Fibroblast of lung (primary cell): ENCODE data around the gene RNF5. TPM values are rescaled to one million over a fixed set of nuclear protein-coding genes. Genes with fewer than 3 reads are reported as not detected.
A peak's percentile ranks its signal among the peaks of the same experiment; 100 is the strongest.

Source experiments
- DNase-seq, 2 donors: peaks; one replicate each; pipeline versions ENCODE4 v3.0.0 to v3.0.0-alpha.2; 2010; ENCODE audit warnings: low read depth in 2 of 2
- H2AFZ ChIP-seq: 2 replicates; pipeline ENCODE4 v1.5.1; 2012; ENCODE audit warnings: low read length, control low read depth, inconsistent platforms
- H3K27ac ChIP-seq: 2 replicates; pipeline ENCODE4 v1.5.1; 2011; ENCODE audit warnings: low read length, control low read depth; ENCODE audit not compliant: insufficient read depth
- H3K27me3 ChIP-seq: 2 replicates; pipeline ENCODE4 v1.5.1; 2011; ENCODE audit warnings: mild to moderate bottlenecking, low read length; ENCODE audit not compliant: control insufficient read depth, insufficient read depth
- H3K36me3 ChIP-seq: 2 replicates; pipeline ENCODE4 v1.5.1; 2011; ENCODE audit warnings: low read length; ENCODE audit not compliant: control insufficient read depth, insufficient read depth
- H3K4me1 ChIP-seq: 2 replicates; pipeline ENCODE4 v1.5.1; 2011; ENCODE audit warnings: low read length; ENCODE audit not compliant: control insufficient read depth, insufficient read depth; ENCODE audit errors: extremely low read depth
- H3K4me2 ChIP-seq: 2 replicates; pipeline ENCODE4 v1.5.1; 2011; ENCODE audit warnings: low read length, control low read depth; ENCODE audit not compliant: insufficient read depth; ENCODE audit errors: extremely low read depth
- H3K4me3 ChIP-seq, 4 experiments: fragments of 200-600 bp in 1 of 4; sonication (generic) in 1 of 4; replicated peaks in 1 of 4; 2 replicates each; pipeline ENCODE4 v1.5.1; 2011 to 2016; ENCODE audit warnings: low read length in 4 of 4, low read depth in 3 of 4, mild to moderate bottlenecking in 3 of 4, control low read depth in 2 of 4, inconsistent platforms in 1 of 4, mixed read lengths in 1 of 4; ENCODE audit not compliant: insufficient read depth in 1 of 4; ENCODE audit errors: control extremely low read depth in 1 of 4
- H3K79me2 ChIP-seq: 2 replicates; pipeline ENCODE4 v1.5.1; 2012; ENCODE audit warnings: mild to moderate bottlenecking, low read length, inconsistent platforms; ENCODE audit not compliant: control insufficient read depth, insufficient read depth
- H3K9ac ChIP-seq: 2 replicates; pipeline ENCODE4 v1.5.1; 2011; ENCODE audit warnings: mild to moderate bottlenecking, low read length, control low read depth; ENCODE audit not compliant: insufficient read depth
- H3K9me3 ChIP-seq: 2 replicates; pipeline ENCODE4 v1.5.1; 2012; ENCODE audit warnings: low read depth, low read length; ENCODE audit not compliant: control insufficient read depth, insufficient read depth
- H4K20me1 ChIP-seq: 2 replicates; pipeline ENCODE4 v1.5.1; 2011; ENCODE audit warnings: low read length; ENCODE audit not compliant: control insufficient read depth, insufficient read depth; ENCODE audit errors: extremely low read depth
- CTCF ChIP-seq, 2 donors: IDR thresholded peaks in 1 of 2; conservative IDR thresholded peaks in 1 of 2; 1 replicate in 1 of 2; 2 replicates in 1 of 2; pipeline ENCODE4 v1.5.1; 2011 to 2012; ENCODE audit warnings: low read length in 2 of 2, control low read depth in 1 of 2, inconsistent platforms in 1 of 2, low read depth in 1 of 2, mild to moderate bottlenecking in 1 of 2
- EZH2 ChIP-seq: IDR thresholded peaks from 2 replicates; pipeline ENCODE4 v1.5.1; 2012; ENCODE audit warnings: low read length, control low read depth, mild to moderate bottlenecking; ENCODE audit errors: missing control alignments
- polyA plus RNA-seq, 2 donors: library from polyadenylated mRNA; depleted of rRNA in 1 of 2; stranded (reverse) in 1 of 2; unstranded in 1 of 2; fragments of >200 nt; gene quantifications; 2 replicates each; pipeline ENCODE4 v1.2.1, GENCODE V29; 2011 to 2012; ENCODE audit warnings: missing spikeins in 1 of 2
- total RNA-seq: library from RNA; depleted of rRNA; stranded (reverse); fragments of >200 nt; gene quantifications from 2 replicates; pipeline ENCODE4 v1.2.1, GENCODE V29; 2014

RNF5 gene
- total and polyA plus RNA-seq, 2 donors (not counting 1 experiment from before 2014, with no cell fraction given): 23.9 to 63.4 TPM

DNA sequence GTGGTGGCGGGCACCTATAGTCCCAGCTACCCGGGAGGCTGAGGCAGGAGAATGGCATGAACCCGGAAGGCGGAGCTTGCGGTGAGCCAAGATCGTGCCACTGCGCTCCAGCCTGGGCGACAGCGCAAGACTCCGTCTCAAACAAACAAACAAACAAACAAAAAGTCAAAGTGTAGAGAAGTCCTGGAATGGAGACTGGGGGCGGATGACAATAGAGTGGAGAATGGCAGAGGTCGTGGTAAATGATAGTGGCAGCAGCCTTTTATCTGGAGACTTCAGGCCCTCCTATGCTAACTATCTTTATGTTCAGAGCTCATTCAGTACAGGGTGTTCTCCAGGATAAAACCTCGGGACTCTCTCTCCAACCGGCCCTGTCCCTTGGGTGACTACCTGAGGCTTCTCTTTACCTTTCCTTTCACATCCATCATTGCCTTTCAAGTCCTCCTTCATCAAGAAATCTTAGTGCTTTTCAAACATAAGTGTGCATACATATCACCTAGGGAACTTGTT lies 46.7 kb upstream of the RNF5 start:
- Histone ChIP-seq H3K9me3 (no peaks in the 10 kb centered on the region), H3K4me1 (peaks cover 8% of the 10 kb centered on the region), H3K36me3 (no peaks in the 10 kb centered on the region), H3K79me2 (peaks cover 14% of the 10 kb centered on the region), H3K4me2 (no peak overlapping the region), H2AFZ (no peak overlapping the region), H4K20me1 (no peaks in the 10 kb centered on the region), H3K4me3 (no peak overlapping the region), H3K27ac (no peak overlapping the region), H3K27me3 (no peaks in the 10 kb centered on the region), H3K9ac (no peak overlapping the region)
- TF ChIP-seq EZH2 (no peak), CTCF (conservative IDR thresholded peaks at IDR 0.05 in 1 of 2, IDR thresholded peaks at IDR 0.05 in 1 of 2; ENCODE audit: low read depth in 1 of 2, low read length in 2 of 2) (no peak)
- no peak for DNase-seq

- Histone ChIP-seq H3K4me3 (no peak overlapping the region), H3K4me2 (no peak overlapping the region), H3K9ac (no peak overlapping the region), H3K9me3 (no peaks in the 10 kb centered on the region), H3K27ac (no peak overlapping the region), H3K27me3 (no peaks in the 10 kb centered on the region), H3K36me3 (no peaks in the 10 kb centered on the region), H3K4me1 (peaks cover 8% of the 10 kb centered on the region), H4K20me1 (no peaks in the 10 kb centered on the region), H2AFZ (no peak overlapping the region), H3K79me2 (peaks cover 10% of the 10 kb centered on the region)
- no peak for TF ChIP-seq CTCF (conservative IDR thresholded peaks at IDR 0.05 in 1 of 2, IDR thresholded peaks at IDR 0.05 in 1 of 2; ENCODE audit: low read depth in 1 of 2, low read length in 2 of 2)
- TF ChIP-seq EZH2: no peak
- no peak for DNase-seq
These were observed 46.1 kb upstream of the RNF5 start for GRCh38 chr6:32132110-32132509.

- no peak for TF ChIP-seq CTCF (conservative IDR thresholded peaks at IDR 0.05 in 1 of 2, IDR thresholded peaks at IDR 0.05 in 1 of 2; ENCODE audit: low read depth in 1 of 2, low read length in 2 of 2)
- no peak for TF ChIP-seq EZH2
- no peak overlapping the region for H3K4me3 ChIP-seq
- no peaks in the 10 kb centered on the region for H3K36me3 ChIP-seq
- DNase-seq: peak in 1 of 2 donors; percentile 51
- H3K9ac ChIP-seq: no peak overlapping the region
- H3K79me2 ChIP-seq: peaks cover 3% of the 10 kb centered on the region
- no peak overlapping the region for H3K4me2 ChIP-seq
- H3K4me1 ChIP-seq: peaks cover 4% of the 10 kb centered on the region
- no peaks in the 10 kb centered on the region for H4K20me1 ChIP-seq
- no peak overlapping the region for H3K27ac ChIP-seq
- no peak overlapping the region for H2AFZ ChIP-seq
- no peaks in the 10 kb centered on the region for H3K9me3 ChIP-seq
- no peaks in the 10 kb centered on the region for H3K27me3 ChIP-seq
These were observed 44.4 kb upstream of the RNF5 start for GRCh38 chr6:32133786-32134185.
